ENCODE data around the gene TEX36. TPM values are rescaled to one million over a fixed set of nuclear protein-coding genes. Genes with fewer than 3 reads are reported as not detected.

Gene TEX36
- total RNA-seq, 4 donors from 2014 or later = not detected

Other genes with a start within 250 kb of the TEX36 start
- 10 to 100 TPM; 23.2 to 35.5 (median 30.9) TPM for gene EDRF1, start 36.5 kb upstream of the TEX36 start, total RNA-seq
- under 1 TPM in 1 of 4 donors, not detected in 3; 0.67 TPM for gene MMP21, start 92.7 kb upstream of the TEX36 start, total RNA-seq
- 10 to 100 TPM; 54.4 to 74.3 (median 69.6) TPM for gene UROS, start 140.1 kb upstream of the TEX36 start, total RNA-seq
- 10 to 100 TPM; 38.6 to 52.1 (median 42.3) TPM for gene BCCIP, start 140.4 kb upstream of the TEX36 start, total RNA-seq
- gene DHX32, start 198.1 kb upstream of the TEX36 start, total RNA-seq = 10 to 100 TPM; 31.7 to 34.8 (median 33.2) TPM
- gene FANK1, start 213.4 kb upstream of the TEX36 start, total RNA-seq = 10 to 100 TPM in 2 of 4 donors, 1 to 10 TPM in 2; 8.4 to 17.2 (median 9.9) TPM

Measured in thyroid gland (tissue), 4 donors.